ENCODE results near the gene CD207.

The CD207 gene

DNA sequence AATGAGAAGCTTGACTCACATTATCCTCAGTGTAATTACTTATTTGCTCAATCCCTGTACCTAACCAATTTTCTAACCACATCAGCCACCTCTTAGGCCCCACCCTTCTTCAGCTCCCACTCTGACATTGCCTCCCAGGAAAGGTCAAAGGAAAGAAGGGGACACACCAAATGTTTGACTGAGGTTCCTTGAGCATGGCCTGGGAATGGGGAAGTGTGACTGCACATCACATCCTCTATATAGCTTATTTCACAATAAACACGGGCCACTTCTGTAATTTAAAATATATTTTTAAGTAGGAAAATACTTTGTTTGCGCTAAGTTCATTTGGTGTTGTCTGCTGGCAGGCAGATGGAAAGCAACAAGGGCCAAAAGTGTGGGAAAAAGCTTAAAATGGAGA is 42.2 kb downstream of the CD207 start:
- no peak for DNase-seq

DNA sequence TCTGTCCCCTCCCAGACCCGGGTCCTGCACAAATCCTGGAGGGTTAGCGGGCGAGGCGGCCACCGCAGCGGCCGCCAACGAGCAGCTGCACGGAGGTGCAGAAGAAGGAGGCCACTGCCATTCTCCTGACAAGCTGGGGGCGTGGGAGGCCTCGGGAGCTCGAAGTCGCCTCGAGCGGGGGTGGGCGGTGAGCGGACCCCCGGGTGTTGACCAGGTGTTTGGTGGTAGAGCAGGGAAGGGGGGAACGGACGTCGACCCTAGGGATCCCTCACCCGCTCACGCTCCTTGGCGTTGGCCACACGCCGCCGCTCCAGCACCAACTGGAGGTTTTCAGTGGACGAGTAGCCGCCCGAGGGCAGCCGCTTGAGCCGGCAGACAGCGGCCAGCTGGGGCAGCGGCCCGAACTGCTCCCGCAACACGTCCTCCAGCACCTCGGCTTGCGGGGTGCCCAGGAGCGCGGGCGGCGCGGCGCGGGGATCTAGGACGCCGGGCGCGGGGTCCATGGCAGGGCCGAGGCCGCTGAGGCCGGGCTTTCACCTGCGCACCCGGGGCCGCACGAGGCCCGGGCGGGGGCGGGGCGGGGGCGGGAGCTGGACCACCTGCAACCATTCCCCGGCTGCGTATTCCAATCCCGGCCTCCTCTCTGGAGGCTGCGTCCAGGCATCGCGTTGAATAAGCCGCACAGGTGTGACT is 45.3 kb downstream of the CD207 start, which contains the start of gene FIGLA:
Gene FIGLA, minus strand, starts transcription at position 508 of the 693 bp plus-strand sequence. Its CDS starts 5 bp downstream, at position 503.
- no peak for DNase-seq

DNA sequence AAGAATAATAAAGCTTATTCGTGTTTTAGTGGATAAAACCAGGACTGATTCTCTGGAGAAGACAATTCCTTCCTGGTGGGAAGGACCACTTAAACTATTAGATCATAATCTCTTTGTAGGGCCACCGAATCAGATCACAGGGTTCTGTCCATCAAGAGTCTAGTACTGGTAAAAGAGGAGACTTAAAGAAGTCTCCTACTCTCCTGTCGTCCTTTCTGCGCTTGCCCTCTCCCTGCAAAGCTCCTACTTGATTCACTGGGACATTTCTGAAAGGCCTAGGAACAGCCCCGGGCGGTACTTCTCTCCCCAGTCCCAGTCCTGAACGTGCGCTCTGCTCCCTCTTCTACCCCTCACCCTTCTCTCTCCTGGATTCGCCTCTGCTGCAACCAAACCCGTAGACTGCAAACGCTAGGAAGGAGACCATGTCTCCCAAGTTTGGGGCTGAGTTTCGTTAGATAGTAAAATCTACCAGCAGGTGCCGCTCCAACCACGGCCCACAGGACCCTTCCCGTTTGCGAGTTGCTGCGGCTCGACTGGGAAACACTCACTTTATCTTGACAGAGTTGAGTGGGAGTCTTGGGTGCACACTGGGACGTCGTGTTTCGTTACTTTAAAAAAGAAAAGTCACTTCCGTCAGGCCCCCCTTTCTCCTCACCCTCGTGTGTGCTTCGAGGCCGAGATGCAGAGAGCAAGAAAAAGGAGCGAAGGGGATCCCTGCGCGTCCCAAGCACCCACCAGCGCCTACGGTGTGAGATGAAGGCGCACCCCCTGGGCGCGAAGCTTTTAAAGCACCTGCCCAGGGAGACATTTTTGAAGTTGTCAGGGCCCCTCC is 46.1 kb downstream of the CD207 start:
- DNase-seq: peak in 4 of 5 donors; percentile 21 to 70 (median 34)

DNA sequence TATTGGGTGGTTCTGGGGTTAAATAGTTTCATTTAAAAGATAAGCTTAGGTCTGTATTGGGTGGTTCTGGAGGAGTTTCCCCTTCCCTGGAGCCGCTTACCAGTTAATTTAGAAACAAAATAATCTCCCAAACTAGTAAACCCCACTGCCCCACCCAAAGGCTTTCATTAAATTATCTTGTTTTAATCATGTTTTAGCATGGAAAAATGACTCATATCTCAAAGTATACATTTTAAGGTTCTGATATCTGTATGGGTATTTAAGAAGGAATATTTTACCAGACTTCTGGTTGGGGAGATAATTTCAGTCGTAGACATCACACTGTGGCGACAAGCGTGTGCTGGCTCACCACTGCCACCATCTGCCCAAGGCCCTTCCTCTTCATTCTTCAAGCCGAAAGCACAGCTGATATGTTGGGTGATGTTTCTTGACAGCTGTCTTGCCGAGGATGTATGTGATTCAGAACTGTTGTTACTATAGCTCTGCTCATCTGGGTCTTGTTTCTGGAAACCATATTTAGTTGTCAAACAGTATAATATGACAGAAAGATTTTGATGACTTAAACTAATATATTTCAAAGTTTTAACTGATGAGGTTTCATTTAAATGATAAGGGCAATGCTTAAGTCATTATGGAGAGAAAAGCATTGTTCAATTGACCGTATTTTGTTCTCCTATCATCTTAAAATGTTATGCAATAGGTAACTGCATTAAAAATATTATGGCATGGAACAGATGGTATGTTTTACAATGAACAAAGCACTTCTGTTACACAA is 50.3 kb downstream of the CD207 start:
- peak in 1 of 5 donors; percentile 45 for DNase-seq

DNA sequence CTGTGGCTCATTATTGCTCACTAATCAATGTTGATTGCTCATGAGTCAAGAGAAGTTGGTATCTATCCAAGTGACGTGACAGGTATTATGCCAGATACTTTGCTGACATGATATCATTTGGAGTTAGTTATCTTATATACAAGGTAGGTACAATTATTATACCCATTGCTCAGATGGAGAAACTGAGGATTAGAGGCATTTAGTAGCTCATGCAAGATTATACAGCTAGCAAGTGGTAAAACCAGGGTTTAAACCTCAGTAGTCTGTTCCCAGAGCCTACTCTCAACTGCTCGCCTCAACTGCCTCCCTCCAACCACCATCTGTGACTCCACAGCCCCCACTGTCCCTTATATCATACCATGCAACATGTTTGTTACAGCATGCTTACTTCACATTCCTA is 51.3 kb downstream of the CD207 start:
- DNase-seq: no peak
